Esophagus squamous epithelium (tissue), 4 donors: ENCODE data around the gene SMPDL3A.

ENCODE experiments used
- CTCF ChIP-seq, 6 experiments: fragments of 450-650 bp in 4 of 6; fragments of 200-600 bp in 2 of 6; sonication (generic) in 2 of 6; IDR thresholded peaks; one replicate each; pipeline ENCODE4 v1.5.1; 2016 to 2019; ENCODE audit warnings: antibody characterized with exemption in 6 of 6, mild to moderate bottlenecking in 4 of 6, moderate library complexity in 4 of 6
- POLR2A ChIP-seq, 4 donors: fragments of 450-650 bp; IDR thresholded peaks; one replicate each; pipeline ENCODE4 v1.6.1; 2017; ENCODE audit warnings: antibody characterized with exemption in 4 of 4, mild to moderate bottlenecking in 4 of 4, moderate library complexity in 3 of 4

GRCh38 chr6:122781716-122782115 lies 7.3 kb upstream of the SMPDL3A start:
- TF ChIP-seq CTCF (IDR thresholded peaks at IDR 0.05) = no peak
- no peak for TF ChIP-seq POLR2A (IDR thresholded peaks at IDR 0.05)
